ENCODE results near the gene TINCR.

GRCh38 chr19:5554828-5555227 is 12.9 kb downstream of the TINCR start:
- TF ChIP-seq POLR2A (IDR thresholded peaks at IDR 0.05), result no peak
- TF ChIP-seq CTCF (IDR thresholded peaks at IDR 0.05), result no peak
- no peak for TF ChIP-seq POLR2AphosphoS5 (IDR thresholded peaks at IDR 0.05)

Measured in gastroesophageal sphincter (tissue), 3 donors.